CD14-positive monocyte (primary cell): Measurements from ENCODE around the gene STARD8. TPM values are rescaled to one million over a fixed set of nuclear protein-coding genes. Genes with fewer than 3 reads are reported as not detected.

ENCODE experiments used
- DNase-seq, 3 donors: peaks; one replicate each; pipeline ENCODE4 v3.0.0-alpha.2; 2011 to 2022
- H2AFZ ChIP-seq: 2 replicates; pipeline ENCODE4 v1.6.0; 2012; ENCODE audit warnings: mild to moderate bottlenecking, low read depth, low read length, inconsistent platforms; ENCODE audit not compliant: insufficient read depth, poor library complexity, severe bottlenecking
- H3K27ac ChIP-seq, 2 donors: 1 replicate in 1 of 2; 2 replicates in 1 of 2; pipeline ENCODE4 v1.5.1; 2012 to 2013; ENCODE audit warnings: low read length in 2 of 2, control low read depth in 1 of 2, inconsistent platforms in 1 of 2, low read depth in 1 of 2, mild to moderate bottlenecking in 1 of 2
- H3K27me3 ChIP-seq, 2 donors: one replicate each; pipeline versions ENCODE4 v1.6.0 to v1.6.1; 2011 to 2013; ENCODE audit warnings: low read length in 2 of 2; ENCODE audit not compliant: control insufficient read depth in 2 of 2, insufficient read depth in 2 of 2
- H3K36me3 ChIP-seq, 2 donors: replicated peaks in 1 of 2; 1 replicate in 1 of 2; 2 replicates in 1 of 2; pipeline versions ENCODE4 v1.5.1 to v1.6.1; 2012 to 2013; ENCODE audit warnings: low read length in 2 of 2, control low read depth in 1 of 2, inconsistent platforms in 1 of 2, mild to moderate bottlenecking in 1 of 2; ENCODE audit not compliant: insufficient read depth in 2 of 2, control insufficient read depth in 1 of 2
- H3K4me1 ChIP-seq, 2 donors: 1 replicate in 1 of 2; 2 replicates in 1 of 2; pipeline versions ENCODE4 v1.5.1 to v1.6.1; 2012 to 2013; ENCODE audit warnings: low read length in 2 of 2, control low read depth in 1 of 2, inconsistent platforms in 1 of 2, mild to moderate bottlenecking in 1 of 2, moderate library complexity in 1 of 2; ENCODE audit not compliant: insufficient read depth in 2 of 2, control insufficient read depth in 1 of 2
- H3K4me2 ChIP-seq: replicated peaks from 2 replicates; pipeline ENCODE3; 2012; ENCODE audit warnings: low read length, moderate library complexity, mild to moderate bottlenecking; ENCODE audit not compliant: poor library complexity, severe bottlenecking; ENCODE audit errors: extremely low read depth
- H3K4me3 ChIP-seq, 3 experiments: fragments of 200-600 bp in 1 of 3; sonication (generic) in 1 of 3; replicated peaks in 1 of 3; 1 replicate in 2 of 3; 2 replicates in 1 of 3; pipeline ENCODE4 v1.5.1; 2011 to 2013; ENCODE audit warnings: low read length in 3 of 3, mild to moderate bottlenecking in 3 of 3, control low read depth in 2 of 3, low read depth in 2 of 3, inconsistent platforms in 1 of 3, moderate library complexity in 1 of 3
- H3K79me2 ChIP-seq: 2 replicates; pipeline ENCODE4 v1.6.0; 2012; ENCODE audit warnings: mild to moderate bottlenecking, control low read depth, inconsistent platforms, low read length, moderate library complexity; ENCODE audit not compliant: insufficient read depth
- H3K9ac ChIP-seq: 2 replicates; pipeline ENCODE4 v1.6.0; 2017; ENCODE audit warnings: low read length, mild to moderate bottlenecking; ENCODE audit not compliant: insufficient read depth, poor library complexity, severe bottlenecking
- H3K9me3 ChIP-seq, 2 donors: replicated peaks in 1 of 2; 1 replicate in 1 of 2; 2 replicates in 1 of 2; pipeline versions ENCODE4 v1.5.1 to v1.6.1; 2012 to 2013; ENCODE audit warnings: low read length in 2 of 2, control low read depth in 1 of 2; ENCODE audit not compliant: control insufficient read depth in 1 of 2, insufficient read depth in 1 of 2
- H4K20me1 ChIP-seq: 2 replicates; pipeline ENCODE4 v1.6.0; 2012; ENCODE audit warnings: mild to moderate bottlenecking, low read length, control low read depth, moderate library complexity; ENCODE audit not compliant: insufficient read depth
- H3K27ac Mint-ChIP-seq, 7 donors: one replicate each; pipeline ENCODE4 v1.8.0; 2020; ENCODE audit warnings: mild to moderate bottlenecking in 7 of 7, mixed read lengths in 7 of 7, moderate library complexity in 6 of 7, inconsistent platforms in 2 of 7
- H3K27me3 Mint-ChIP-seq, 3 donors: one replicate each; pipeline ENCODE4 v1.8.0; 2021 to 2022; ENCODE audit warnings: low read depth in 3 of 3, mild to moderate bottlenecking in 3 of 3, mixed read lengths in 3 of 3, moderate library complexity in 3 of 3, inconsistent platforms in 1 of 3
- H3K36me3 Mint-ChIP-seq, 2 donors: one replicate each; pipeline ENCODE4 v1.8.0; 2020; ENCODE audit warnings: mixed read lengths in 2 of 2, inconsistent platforms in 1 of 2, mild to moderate bottlenecking in 1 of 2
- H3K4me1 Mint-ChIP-seq: one replicate; pipeline ENCODE4 v1.8.0; 2020; ENCODE audit warnings: mild to moderate bottlenecking, mixed read lengths
- H3K4me3 Mint-ChIP-seq, 2 donors: one replicate each; pipeline ENCODE4 v1.8.0; 2020; ENCODE audit warnings: mild to moderate bottlenecking in 2 of 2, mixed read lengths in 2 of 2, moderate library complexity in 1 of 2
- H3K9me3 Mint-ChIP-seq, 7 donors: one replicate each; pipeline ENCODE4 v1.8.0; 2020 to 2022; ENCODE audit warnings: mixed read lengths in 7 of 7, mild to moderate bottlenecking in 6 of 7, moderate library complexity in 6 of 7, inconsistent platforms in 2 of 7
- WGBS: methylation state at CpG from one replicate; pipeline ENCODE4 v1.1.5; 2013; ENCODE audit warnings: missing lambda C conversion rate; ENCODE audit not compliant: insufficient coverage; 5-methylcytosine and 5-hydroxymethylcytosine counted together
- intact Hi-C, 2 donors: fragments of 100-400 bp; cut with micrococcal nuclease; formaldehyde crosslinking; loops; one replicate each; pipeline versions ENCODE4 v1.15.0 to v1.15.1; 2023
- polyA plus RNA-seq, 3 donors: library from polyadenylated mRNA; depleted of rRNA in 1 of 3; unstranded in 2 of 3; stranded (reverse) in 1 of 3; fragments of 300-500 nt in 2 of 3; fragments of >200 nt in 1 of 3; fragmentation: Illumina TruSeq in 2 of 3; gene quantifications; 1 replicate in 2 of 3; 2 replicates in 1 of 3; pipeline ENCODE4 v1.2.3, GENCODE V29; 2012 to 2021
- TF ChIP-seq, protein P1 (sequence below): fragments of 200-600 bp; IDR thresholded peaks from one replicate; pipeline ENCODE4 v1.8.0; 2022; ENCODE audit warnings: antibody characterized with exemption, mild to moderate bottlenecking

Gene STARD8
- polyA plus RNA-seq, 3 donors, result 1.2 to 4.1 (median 1.7) TPM

DNA sequence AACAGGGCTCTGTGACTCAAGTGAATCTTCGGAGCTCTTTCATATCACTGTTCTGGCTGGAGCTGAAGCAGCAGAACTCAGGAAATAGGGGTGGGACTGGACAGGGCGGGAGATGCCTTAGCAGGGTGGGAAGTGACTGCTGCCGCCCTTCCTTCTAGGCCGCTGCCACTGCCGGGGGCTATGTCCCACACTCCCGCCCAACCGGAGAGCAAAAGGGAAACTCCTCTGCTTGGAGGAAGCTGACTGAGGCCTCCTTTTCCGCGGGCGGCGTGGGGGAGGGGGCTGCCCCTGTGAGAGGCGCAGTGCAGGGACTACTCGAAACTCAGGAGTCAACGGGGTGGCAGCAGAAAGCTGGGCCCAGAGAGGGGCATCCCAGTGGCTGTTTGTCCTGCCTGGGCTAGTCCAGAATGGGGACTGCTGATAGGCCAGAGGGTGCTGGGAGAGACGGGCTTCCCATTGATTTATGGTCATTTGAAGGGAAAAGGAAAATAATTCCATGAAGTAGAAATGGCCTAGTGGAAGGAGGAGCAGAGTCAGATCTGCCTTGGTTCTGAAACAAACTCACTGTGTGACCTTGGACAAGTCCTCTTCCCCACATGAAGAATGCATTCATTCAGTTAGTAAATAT lies 36.9 kb downstream of the STARD8 start:
- Histone ChIP-seq H3K27ac (peak overlapping the region; percentile 67 to 80), H3K9ac (peak overlapping the region; percentile 22), H2AFZ (peak overlapping the region; percentile 49), H3K27me3 (no peaks in the 10 kb centered on the region), H4K20me1 (no peaks in the 10 kb centered on the region), H3K4me2 (peak overlapping the region; percentile 63), H3K4me1 (peaks cover 42 to 43% of the 10 kb centered on the region in 2 donors), H3K4me3 (peak overlapping the region in 1 of 3 experiments; percentile 41), H3K79me2 (no peaks in the 10 kb centered on the region), H3K36me3 (no peaks in the 10 kb centered on the region), H3K9me3 (no peaks in the 10 kb centered on the region)
- peaks cover 0 to 6% (median 1%) of the 10 kb centered on the region in 3 donors for H3K27me3 Mint-ChIP-seq
- H3K36me3 Mint-ChIP-seq, result no peaks in the 10 kb centered on the region
- peaks cover 0 to 2% (median 0%) of the 10 kb centered on the region in 7 donors for H3K9me3 Mint-ChIP-seq
- H3K4me3 Mint-ChIP-seq, result peak overlapping the region; percentile 59 to 76
- 0% methylated on average over 1 of the region's 15 CpGs for WGBS
- peak overlapping the region; percentile 91 to 98 (median 97) for H3K27ac Mint-ChIP-seq
- TF ChIP-seq, protein P1, sequence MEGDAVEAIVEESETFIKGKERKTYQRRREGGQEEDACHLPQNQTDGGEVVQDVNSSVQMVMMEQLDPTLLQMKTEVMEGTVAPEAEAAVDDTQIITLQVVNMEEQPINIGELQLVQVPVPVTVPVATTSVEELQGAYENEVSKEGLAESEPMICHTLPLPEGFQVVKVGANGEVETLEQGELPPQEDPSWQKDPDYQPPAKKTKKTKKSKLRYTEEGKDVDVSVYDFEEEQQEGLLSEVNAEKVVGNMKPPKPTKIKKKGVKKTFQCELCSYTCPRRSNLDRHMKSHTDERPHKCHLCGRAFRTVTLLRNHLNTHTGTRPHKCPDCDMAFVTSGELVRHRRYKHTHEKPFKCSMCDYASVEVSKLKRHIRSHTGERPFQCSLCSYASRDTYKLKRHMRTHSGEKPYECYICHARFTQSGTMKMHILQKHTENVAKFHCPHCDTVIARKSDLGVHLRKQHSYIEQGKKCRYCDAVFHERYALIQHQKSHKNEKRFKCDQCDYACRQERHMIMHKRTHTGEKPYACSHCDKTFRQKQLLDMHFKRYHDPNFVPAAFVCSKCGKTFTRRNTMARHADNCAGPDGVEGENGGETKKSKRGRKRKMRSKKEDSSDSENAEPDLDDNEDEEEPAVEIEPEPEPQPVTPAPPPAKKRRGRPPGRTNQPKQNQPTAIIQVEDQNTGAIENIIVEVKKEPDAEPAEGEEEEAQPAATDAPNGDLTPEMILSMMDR, result no peak
- H3K4me1 Mint-ChIP-seq, result peaks cover 41% of the 10 kb centered on the region
- intact Hi-C loops, result no loop called here
- peak in 2 of 3 donors; percentile 47 to 57 for DNase-seq

DNA sequence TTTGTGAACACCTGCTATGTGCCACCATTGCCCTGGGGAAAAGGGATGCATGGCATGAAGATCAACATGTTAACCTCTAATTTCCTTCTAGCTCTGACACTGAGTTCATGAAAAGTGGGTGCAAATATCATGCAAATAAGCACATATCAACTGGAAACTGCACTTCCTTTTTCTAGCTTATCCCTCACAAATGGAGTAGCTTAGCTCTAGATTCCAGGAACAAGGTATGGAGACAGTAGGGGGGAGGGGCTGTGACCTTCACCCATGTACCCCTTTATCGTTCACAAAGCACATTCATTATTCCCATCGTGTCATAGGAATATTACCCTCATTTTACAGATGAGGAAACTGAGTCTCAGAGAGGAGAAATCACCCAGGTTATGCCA lies 37.4 kb downstream of the STARD8 start:
- Histone ChIP-seq H3K27me3 (no peaks in the 10 kb centered on the region), H3K27ac (peak overlapping the region in 1 of 2 donors; percentile 67), H2AFZ (no peak overlapping the region), H3K4me2 (peak overlapping the region; percentile 63), H3K36me3 (no peaks in the 10 kb centered on the region), H3K4me3 (peak overlapping the region in 1 of 3 experiments; percentile 41), H3K9ac (no peak overlapping the region), H3K79me2 (no peaks in the 10 kb centered on the region), H3K4me1 (peaks cover 42 to 43% of the 10 kb centered on the region in 2 donors), H3K9me3 (no peaks in the 10 kb centered on the region), H4K20me1 (no peaks in the 10 kb centered on the region)
- no CpG with 5 or more reads among the region's 2 CpGs for WGBS
- intact Hi-C loops, result no loop called here
- H3K9me3 Mint-ChIP-seq, result peaks cover 0 to 2% (median 0%) of the 10 kb centered on the region in 7 donors
- TF ChIP-seq, protein P1, result no peak
- no peaks in the 10 kb centered on the region for H3K36me3 Mint-ChIP-seq
- peak overlapping the region; percentile 91 to 98 (median 97) for H3K27ac Mint-ChIP-seq
- peaks cover 41% of the 10 kb centered on the region for H3K4me1 Mint-ChIP-seq
- DNase-seq, result no peak
- H3K27me3 Mint-ChIP-seq, result peaks cover 0 to 6% (median 3%) of the 10 kb centered on the region in 3 donors
- no peak overlapping the region for H3K4me3 Mint-ChIP-seq
